ENCODE measurements around the gene CENPL. TPM values are rescaled to one million over a fixed set of nuclear protein-coding genes. Genes with fewer than 3 reads are reported as not detected.

Gene CENPL
- total and polyA plus RNA-seq, 2 of the 4 experiments (the other 2 are of a cell fraction): 6.3 to 21.1 TPM

DNA sequence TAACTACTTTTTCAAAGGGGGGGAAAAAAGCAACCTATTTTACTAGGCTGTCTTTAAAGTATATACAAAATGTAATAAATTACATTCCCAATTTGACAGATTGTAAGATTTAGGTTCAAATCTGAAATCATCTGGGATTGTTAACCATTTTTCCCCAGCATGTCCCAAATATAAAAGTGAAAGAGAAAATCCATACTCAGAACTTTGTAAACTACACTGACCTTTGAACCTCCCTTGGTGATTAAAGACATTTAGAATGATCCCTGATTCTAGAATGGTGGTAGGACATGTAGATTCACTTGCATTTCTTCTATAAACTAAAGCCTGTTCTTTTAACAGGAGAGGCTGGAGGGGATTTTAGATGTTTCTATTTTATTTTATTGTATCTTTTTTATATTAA, 70.9 kb downstream of the CENPL start:
- Histone ChIP-seq H3K18ac (ENCODE audit: low read depth, low read length) (no peak overlapping the region), H3K4me1 (ENCODE audit: control insufficient read depth, insufficient read depth, low read length) (no peaks in the 10 kb centered on the region), H3K9me1 (ENCODE audit: insufficient read depth, low read length) (no peaks in the 10 kb centered on the region; the same call in 1 of the 2 replicates), H2BK5ac (ENCODE audit: low read depth, low read length, poor library complexity, severe bottlenecking) (no peak overlapping the region), H2AK5ac (ENCODE audit: low read depth, low read length) (no peak overlapping the region), H3K27me3 (ENCODE audit: control insufficient read depth, insufficient read depth, low read length) (no peaks in the 10 kb centered on the region), H3K4me2 (ENCODE audit: low read depth, low read length) (no peak overlapping the region), H2AK9ac (replicated peaks; ENCODE audit: low read depth, low read length, poor library complexity) (no peak overlapping the region), H3K56ac (ENCODE audit: extremely low read depth, insufficient read depth, low read length) (no peak overlapping the region), H2BK120ac (ENCODE audit: low read depth, low read length) (no peak overlapping the region), H3K36me3 (ENCODE audit: control insufficient read depth, insufficient read depth, low read length) (peaks cover 26% of the 10 kb centered on the region), H4K5ac (ENCODE audit: low read depth, low read length) (no peak overlapping the region), H4K91ac (ENCODE audit: insufficient read depth, low read depth, low read length) (no peak overlapping the region), H3K23ac (ENCODE audit: low read depth, low read length) (no peak overlapping the region), H3K14ac (replicated peaks; ENCODE audit: low read depth, low read length) (no peak overlapping the region), H2BK20ac (ENCODE audit: low read depth, low read length) (no peak overlapping the region), H3K79me1 (ENCODE audit: low read depth in 1 of 2, low read length in 2 of 2) (peaks cover 0 to 11% of the 10 kb centered on the region in 2 experiments; a peak in 3 of 4 replicates), H3K9ac (ENCODE audit: low read depth, low read length) (no peak overlapping the region), H2BK15ac (ENCODE audit: low read depth, low read length) (no peak overlapping the region), H2AFZ (replicated peaks; ENCODE audit: low read length, poor library complexity) (no peak overlapping the region), H3K9me3 (ENCODE audit: control insufficient read depth, insufficient read depth, low read length) (no peaks in the 10 kb centered on the region), H3K4me3 (ENCODE audit: insufficient read depth, low read depth, low read length) (no peak overlapping the region), H4K20me1 (ENCODE audit: insufficient read depth, low read length) (no peaks in the 10 kb centered on the region), H3K4ac (ENCODE audit: low read depth, low read length) (no peak overlapping the region), H4K8ac (ENCODE audit: low read depth in 2 of 2, low read length in 2 of 2) (no peak overlapping the region), H3K27ac (ENCODE audit: insufficient read depth, low read length) (no peak overlapping the region)
- dilution Hi-C loops (cut with HindIII; ENCODE audit: low sequenced_read_pairs, unreplicated experiment) (no loop called here), intact Hi-C loops (cut with micrococcal nuclease) (no loop called here), in situ Hi-C loops (cut with MboI; ENCODE audit: low sequenced_read_pairs) (no loop called here)
- no TSS peak for BruUV-seq (replicated peaks)
- TF ChIP-seq, protein P1, sequence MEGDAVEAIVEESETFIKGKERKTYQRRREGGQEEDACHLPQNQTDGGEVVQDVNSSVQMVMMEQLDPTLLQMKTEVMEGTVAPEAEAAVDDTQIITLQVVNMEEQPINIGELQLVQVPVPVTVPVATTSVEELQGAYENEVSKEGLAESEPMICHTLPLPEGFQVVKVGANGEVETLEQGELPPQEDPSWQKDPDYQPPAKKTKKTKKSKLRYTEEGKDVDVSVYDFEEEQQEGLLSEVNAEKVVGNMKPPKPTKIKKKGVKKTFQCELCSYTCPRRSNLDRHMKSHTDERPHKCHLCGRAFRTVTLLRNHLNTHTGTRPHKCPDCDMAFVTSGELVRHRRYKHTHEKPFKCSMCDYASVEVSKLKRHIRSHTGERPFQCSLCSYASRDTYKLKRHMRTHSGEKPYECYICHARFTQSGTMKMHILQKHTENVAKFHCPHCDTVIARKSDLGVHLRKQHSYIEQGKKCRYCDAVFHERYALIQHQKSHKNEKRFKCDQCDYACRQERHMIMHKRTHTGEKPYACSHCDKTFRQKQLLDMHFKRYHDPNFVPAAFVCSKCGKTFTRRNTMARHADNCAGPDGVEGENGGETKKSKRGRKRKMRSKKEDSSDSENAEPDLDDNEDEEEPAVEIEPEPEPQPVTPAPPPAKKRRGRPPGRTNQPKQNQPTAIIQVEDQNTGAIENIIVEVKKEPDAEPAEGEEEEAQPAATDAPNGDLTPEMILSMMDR (conservative IDR thresholded peaks at IDR 0.05; ENCODE audit: low read depth, low read length): no peak
- TF ChIP-seq MXI1 (IDR thresholded peaks at IDR 0.05; ENCODE audit: borderline replicate concordance, low read depth, low read length) (no peak), CEBPB (IDR thresholded peaks at IDR 0.05; ENCODE audit: low read depth, low read length) (no peak), NFE2L2 (IDR thresholded peaks at IDR 0.05; ENCODE audit: low read depth, low read length) (no peak), POLR2A (IDR thresholded peaks at IDR 0.05; ENCODE audit: low read depth, low read length) (no peak), RAD21 (IDR thresholded peaks at IDR 0.05; ENCODE audit: low read length) (no peak), SMC3 (IDR thresholded peaks at IDR 0.05; ENCODE audit: low read depth, low read length) (no peak), MAFK (IDR thresholded peaks at IDR 0.05; ENCODE audit: low read depth, low read length) (no peak), RCOR1 (IDR thresholded peaks at IDR 0.05; ENCODE audit: insufficient replicate concordance, low read length) (no peak), CHD1 (IDR thresholded peaks at IDR 0.05; ENCODE audit: low read depth, low read length) (no peak), FOS (IDR thresholded peaks at IDR 0.05; ENCODE audit: low read depth, low read length) (no peak), BHLHE40 (IDR thresholded peaks at IDR 0.05; ENCODE audit: low read depth, low read length) (no peak), USF2 (IDR thresholded peaks at IDR 0.05; ENCODE audit: low read depth, low read length) (no peak), MAZ (IDR thresholded peaks at IDR 0.05; ENCODE audit: borderline replicate concordance, low read depth, low read length) (no peak), RFX5 (IDR thresholded peaks at IDR 0.05; ENCODE audit: low read depth, low read length) (no peak)
- TF ChIP-seq, protein P2, sequence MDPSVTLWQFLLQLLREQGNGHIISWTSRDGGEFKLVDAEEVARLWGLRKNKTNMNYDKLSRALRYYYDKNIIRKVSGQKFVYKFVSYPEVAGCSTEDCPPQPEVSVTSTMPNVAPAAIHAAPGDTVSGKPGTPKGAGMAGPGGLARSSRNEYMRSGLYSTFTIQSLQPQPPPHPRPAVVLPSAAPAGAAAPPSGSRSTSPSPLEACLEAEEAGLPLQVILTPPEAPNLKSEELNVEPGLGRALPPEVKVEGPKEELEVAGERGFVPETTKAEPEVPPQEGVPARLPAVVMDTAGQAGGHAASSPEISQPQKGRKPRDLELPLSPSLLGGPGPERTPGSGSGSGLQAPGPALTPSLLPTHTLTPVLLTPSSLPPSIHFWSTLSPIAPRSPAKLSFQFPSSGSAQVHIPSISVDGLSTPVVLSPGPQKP (IDR thresholded peaks at IDR 0.05; ENCODE audit: borderline replicate concordance, low read depth, low read length): no peak
- no peak for DNase-seq
- POLR2A ChIA-PET (ENCODE audit: unreplicated experiment): no interaction called here
- CTCF ChIA-PET: interaction anchor here (0.6 kb wide), 1 partner anchor 967 kb away, joined by 8 read pairs; no protein-coding TSS in a partner anchor
- no peak for ATAC-seq (ENCODE audit: low read depth)
